Hepatocyte (in vitro differentiated cells): Measurements from ENCODE around the gene IGSF6.

Experiments
- EZH2 ChIP-seq: fragments of 200-600 bp; sonication (generic); IDR thresholded peaks from 2 replicates; pipeline ENCODE4 v1.6.1; 2016; ENCODE audit warnings: antibody characterized with exemption, mild to moderate bottlenecking, borderline replicate concordance
- TF ChIP-seq, protein P1 (sequence below): fragments of 200-600 bp; sonication (generic); IDR thresholded peaks from 2 replicates; pipeline ENCODE4 v1.5.1; 2016; ENCODE audit warnings: antibody characterized with exemption, mild to moderate bottlenecking; ENCODE audit not compliant: poor library complexity

DNA sequence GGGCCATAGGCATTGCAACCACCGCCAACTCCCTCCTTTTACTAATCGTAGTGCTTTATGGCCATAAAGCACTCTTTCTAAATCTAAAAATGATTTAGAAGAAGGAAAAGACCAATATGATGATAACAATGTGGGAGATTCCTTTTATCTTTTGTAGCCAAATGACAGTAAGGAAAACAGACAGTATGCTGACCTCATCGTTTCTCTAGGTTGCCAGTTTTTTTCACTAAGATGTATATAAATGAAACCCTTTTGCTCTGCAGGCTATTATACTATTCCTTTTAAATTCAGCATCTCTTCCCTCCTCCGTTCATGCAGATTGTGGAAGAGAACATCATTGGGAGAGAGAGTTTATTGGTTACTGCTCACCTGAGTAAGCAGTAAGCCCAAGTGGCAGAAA is 36.7 kb upstream of the IGSF6 start:
- TF ChIP-seq, protein P1, sequence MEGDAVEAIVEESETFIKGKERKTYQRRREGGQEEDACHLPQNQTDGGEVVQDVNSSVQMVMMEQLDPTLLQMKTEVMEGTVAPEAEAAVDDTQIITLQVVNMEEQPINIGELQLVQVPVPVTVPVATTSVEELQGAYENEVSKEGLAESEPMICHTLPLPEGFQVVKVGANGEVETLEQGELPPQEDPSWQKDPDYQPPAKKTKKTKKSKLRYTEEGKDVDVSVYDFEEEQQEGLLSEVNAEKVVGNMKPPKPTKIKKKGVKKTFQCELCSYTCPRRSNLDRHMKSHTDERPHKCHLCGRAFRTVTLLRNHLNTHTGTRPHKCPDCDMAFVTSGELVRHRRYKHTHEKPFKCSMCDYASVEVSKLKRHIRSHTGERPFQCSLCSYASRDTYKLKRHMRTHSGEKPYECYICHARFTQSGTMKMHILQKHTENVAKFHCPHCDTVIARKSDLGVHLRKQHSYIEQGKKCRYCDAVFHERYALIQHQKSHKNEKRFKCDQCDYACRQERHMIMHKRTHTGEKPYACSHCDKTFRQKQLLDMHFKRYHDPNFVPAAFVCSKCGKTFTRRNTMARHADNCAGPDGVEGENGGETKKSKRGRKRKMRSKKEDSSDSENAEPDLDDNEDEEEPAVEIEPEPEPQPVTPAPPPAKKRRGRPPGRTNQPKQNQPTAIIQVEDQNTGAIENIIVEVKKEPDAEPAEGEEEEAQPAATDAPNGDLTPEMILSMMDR: no peak
- no peak for TF ChIP-seq EZH2
